PC-9 (cell line): ENCODE results near the gene DICER1.

ENCODE experiments used
- CTCF ChIP-seq: fragments of 200-600 bp; sonication (generic); conservative IDR thresholded peaks from 2 replicates; pipeline ENCODE4 v1.6.1; 2017; ENCODE audit warnings: mixed run types, antibody characterized with exemption, mild to moderate bottlenecking, moderate library complexity
- EZH2 ChIP-seq: fragments of 200-600 bp; sonication (generic); IDR thresholded peaks from 2 replicates; pipeline ENCODE4 v1.8.0; 2017; ENCODE audit warnings: antibody characterized with exemption, low read depth

- no peak for TF ChIP-seq CTCF
- TF ChIP-seq EZH2: no peak
Measured at GRCh38 chr14:95065411-95065810, 91.9 kb downstream of the DICER1 start.
